K562 (cell line): Measurements from ENCODE around the gene NDUFAF8. TPM values are rescaled to one million over a fixed set of nuclear protein-coding genes. Genes with fewer than 3 reads are reported as not detected.

Experiments
- ELF2 ChIP-seq: fragments of 250-450 bp; sonication (Bioruptor Pico); IDR thresholded peaks from 2 replicates; pipeline ENCODE4 v1.5.0; 2021; ENCODE audit warnings: mild to moderate bottlenecking
- GABPA ChIP-seq: fragments of 200-800 bp; sonication (Bioruptor generic); conservative IDR thresholded peaks from 2 replicates; pipeline ENCODE4 v1.6.1; 2016; ENCODE audit warnings: low read depth, missing genetic modification characterization, missing compliant biosample characterization
- GABPB1 ChIP-seq: sonication (generic); formaldehyde crosslinking; IDR thresholded peaks from 2 replicates; pipeline ENCODE4 v1.8.0; 2022; ENCODE audit warnings: mild to moderate bottlenecking, missing genetic modification reagents
- KDM5B ChIP-seq: fragments of 200-600 bp; sonication (generic); IDR thresholded peaks from 2 replicates; pipeline ENCODE4 v1.6.1; 2012; ENCODE audit warnings: low read depth, mild to moderate bottlenecking, moderate library complexity, low read length, control low read depth, inconsistent platforms; ENCODE audit not compliant: insufficient replicate concordance
- MBD2 ChIP-seq: sonication (generic); IDR thresholded peaks from 2 replicates; pipeline ENCODE4 v1.6.1; 2016; ENCODE audit warnings: low read depth, borderline replicate concordance
- MXI1 ChIP-seq: IDR thresholded peaks from 2 replicates; pipeline ENCODE4 v1.6.1; 2011; ENCODE audit warnings: low read depth, mild to moderate bottlenecking, improper control_type of control experiment, low read length
- NCOA6 ChIP-seq: fragments of 450-650 bp; IDR thresholded peaks from 2 replicates; pipeline ENCODE4 v1.6.1; 2017; ENCODE audit warnings: mild to moderate bottlenecking
- SMAD1 ChIP-seq: fragments of 150-350 bp; IDR thresholded peaks from 2 replicates; pipeline ENCODE4 v1.6.1; 2014; ENCODE audit warnings: low read length, low read depth; ENCODE audit not compliant: partially characterized antibody
- SMAD4 ChIP-seq: fragments of 250-450 bp; sonication (Bioruptor Pico); conservative IDR thresholded peaks from 2 replicates; pipeline ENCODE4 v1.8.0; 2021; ENCODE audit warnings: inconsistent platforms, mild to moderate bottlenecking, moderate library complexity
- ZNF316 ChIP-seq: fragments of 450-650 bp; IDR thresholded peaks from 2 replicates; pipeline ENCODE4 v1.6.1; 2016
- polyA plus RNA-seq, 8 experiments: library from polyadenylated mRNA; depleted of rRNA in 4 of 8; stranded (reverse) in 5 of 8; unstranded in 3 of 8; fragments of >200 nt; fragmentation: Nextera tagmentation in 2 of 8; fragmentation: Illumina TruSeq in 1 of 8; extraction: Ambion mirVana in 2 of 8; extraction: Trizol in 1 of 8; gene quantifications; 2 replicates each; pipeline versions ENCODE4 v1.2.1 to v1.2.3, GENCODE V29; 2011 to 2014; ENCODE audit warnings: inconsistent platforms in 1 of 8, missing spikeins in 1 of 8
- total RNA-seq, 7 experiments: library from RNA; depleted of rRNA in 6 of 7; stranded (reverse); fragments of >200 nt in 6 of 7; fragmentation: Illumina TruSeq in 2 of 7; extraction: Trizol in 2 of 7; gene quantifications; 2 replicates each; pipeline versions ENCODE4 v1.2.1 to v1.2.3, GENCODE V29; 2011 to 2021; ENCODE audit warnings: low replicate concordance in 1 of 7
- TF ChIP-seq, protein P1 (sequence below), 2 experiments: IDR thresholded peaks; 2 replicates each; pipeline ENCODE4 v1.6.1; 2011; ENCODE audit warnings: borderline replicate concordance in 1 of 2, control low read depth in 1 of 2, low read depth in 1 of 2, low read length in 1 of 2, mild to moderate bottlenecking in 1 of 2, mixed read lengths in 1 of 2, moderate library complexity in 1 of 2; ENCODE audit not compliant: insufficient read depth in 1 of 2, insufficient read length in 1 of 2, poor library complexity in 1 of 2, severe bottlenecking in 1 of 2; ENCODE audit errors: extremely low read depth in 1 of 2
- TF ChIP-seq, protein P2 (sequence below): fragments of 250-450 bp; sonication (Bioruptor Pico); IDR thresholded peaks from 2 replicates; pipeline ENCODE4 v1.5.0; 2021
- TF ChIP-seq, protein P3 (sequence below): sonication (generic); IDR thresholded peaks from 2 replicates; pipeline ENCODE4 v1.6.1; 2016
- TF ChIP-seq, protein P4 (sequence below): fragments of 250-450 bp; sonication (Bioruptor Pico); IDR thresholded peaks from 2 replicates; pipeline ENCODE4 v1.8.0; 2022; ENCODE audit warnings: moderate library complexity, mild to moderate bottlenecking, inconsistent platforms
- TF ChIP-seq, protein P5 (sequence below): fragments of 250-450 bp; sonication (Bioruptor Pico); IDR thresholded peaks from 2 replicates; pipeline ENCODE4 v1.8.0; 2021; ENCODE audit warnings: moderate library complexity, mild to moderate bottlenecking, inconsistent platforms
- TF ChIP-seq, protein P6 (sequence below), 2 experiments: fragments of 450-650 bp; IDR thresholded peaks; 2 replicates each; pipeline ENCODE4 v1.6.1; 2018; ENCODE audit warnings: mild to moderate bottlenecking in 2 of 2, low read depth in 1 of 2; ENCODE audit not compliant: partially characterized antibody in 2 of 2
- TF ChIP-seq, protein P7 (sequence below): sonication (generic); formaldehyde crosslinking; IDR thresholded peaks from 2 replicates; pipeline ENCODE4 v1.5.0; 2020; ENCODE audit warnings: missing genetic modification reagents

Gene NDUFAF8
- total and polyA plus RNA-seq, 9 of the 15 experiments (the other 6 are each of a cell fraction or from before 2014, with no cell fraction given) = 13.5 to 144 (median 90.0) TPM

DNA sequence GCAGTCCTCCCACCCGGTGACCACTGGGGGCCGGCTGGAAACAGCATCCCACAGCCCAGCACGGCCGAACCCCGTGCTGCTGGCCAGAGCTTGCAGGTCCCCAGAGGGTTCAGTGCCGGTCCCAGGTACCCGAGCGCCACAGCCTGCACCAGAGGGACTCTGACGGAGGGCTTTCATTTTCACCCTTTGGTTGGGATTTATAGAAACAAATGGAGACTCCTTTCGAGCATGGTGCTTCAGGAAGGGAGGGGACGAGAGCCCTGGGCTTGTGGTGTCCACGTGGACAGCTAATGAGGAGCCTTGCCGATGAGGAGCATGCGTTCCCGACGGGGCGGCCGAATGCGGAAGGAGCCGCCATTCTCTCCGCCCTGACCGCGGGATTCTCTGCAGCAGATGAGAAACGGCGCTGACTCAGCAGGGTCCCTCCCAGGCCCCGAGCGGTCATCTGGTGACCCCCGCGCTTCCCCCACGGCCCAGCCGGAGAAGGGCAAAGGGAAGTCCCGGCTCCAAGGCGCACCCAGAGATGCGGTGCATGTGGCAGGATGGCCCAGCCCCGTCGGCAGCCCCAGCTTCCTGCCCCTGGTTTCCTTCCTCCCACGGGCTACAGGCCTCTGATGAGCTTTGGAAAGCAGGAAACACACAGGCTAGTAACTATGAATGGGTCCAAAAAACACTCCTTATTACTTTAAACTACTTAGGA, 46.2 kb downstream of the NDUFAF8 start (continued):
- TF ChIP-seq SMAD4 (peak; percentile 65), GABPA (tag) (peak; percentile 51), GABPB1 (CRISPR knock-in tag) (0 out of 2 replicates have a peak, but pooled peaks have one; percentile 29), MXI1 (0 out of 2 replicates have a peak, but pooled peaks have one; percentile 13), SMAD1 (peak; percentile 35), NCOA6 (peak; percentile 92), MBD2 (0 out of 2 replicates have a peak, but pooled peaks have one; percentile 32), ZNF316 (peak; percentile 97), ELF2 (peak; percentile 82), KDM5B (peak; percentile 44)
- TF ChIP-seq, protein P1, sequence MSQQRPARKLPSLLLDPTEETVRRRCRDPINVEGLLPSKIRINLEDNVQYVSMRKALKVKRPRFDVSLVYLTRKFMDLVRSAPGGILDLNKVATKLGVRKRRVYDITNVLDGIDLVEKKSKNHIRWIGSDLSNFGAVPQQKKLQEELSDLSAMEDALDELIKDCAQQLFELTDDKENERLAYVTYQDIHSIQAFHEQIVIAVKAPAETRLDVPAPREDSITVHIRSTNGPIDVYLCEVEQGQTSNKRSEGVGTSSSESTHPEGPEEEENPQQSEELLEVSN (IDR thresholded peaks at IDR 0.05; ENCODE audit: borderline replicate concordance in 1 of 2, extremely low read depth in 1 of 2, insufficient read depth in 1 of 2, insufficient read length in 1 of 2, low read depth in 1 of 2, low read length in 1 of 2, poor library complexity in 1 of 2, severe bottlenecking in 1 of 2) = peak; percentile 66 to 69
- TF ChIP-seq, protein P2, sequence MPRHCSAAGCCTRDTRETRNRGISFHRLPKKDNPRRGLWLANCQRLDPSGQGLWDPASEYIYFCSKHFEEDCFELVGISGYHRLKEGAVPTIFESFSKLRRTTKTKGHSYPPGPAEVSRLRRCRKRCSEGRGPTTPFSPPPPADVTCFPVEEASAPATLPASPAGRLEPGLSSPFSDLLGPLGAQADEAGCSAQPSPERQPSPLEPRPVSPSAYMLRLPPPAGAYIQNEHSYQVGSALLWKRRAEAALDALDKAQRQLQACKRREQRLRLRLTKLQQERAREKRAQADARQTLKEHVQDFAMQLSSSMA = no peak
- TF ChIP-seq, protein P3, sequence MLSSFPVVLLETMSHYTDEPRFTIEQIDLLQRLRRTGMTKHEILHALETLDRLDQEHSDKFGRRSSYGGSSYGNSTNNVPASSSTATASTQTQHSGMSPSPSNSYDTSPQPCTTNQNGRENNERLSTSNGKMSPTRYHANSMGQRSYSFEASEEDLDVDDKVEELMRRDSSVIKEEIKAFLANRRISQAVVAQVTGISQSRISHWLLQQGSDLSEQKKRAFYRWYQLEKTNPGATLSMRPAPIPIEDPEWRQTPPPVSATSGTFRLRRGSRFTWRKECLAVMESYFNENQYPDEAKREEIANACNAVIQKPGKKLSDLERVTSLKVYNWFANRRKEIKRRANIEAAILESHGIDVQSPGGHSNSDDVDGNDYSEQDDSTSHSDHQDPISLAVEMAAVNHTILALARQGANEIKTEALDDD = no peak
- TF ChIP-seq, protein P4, sequence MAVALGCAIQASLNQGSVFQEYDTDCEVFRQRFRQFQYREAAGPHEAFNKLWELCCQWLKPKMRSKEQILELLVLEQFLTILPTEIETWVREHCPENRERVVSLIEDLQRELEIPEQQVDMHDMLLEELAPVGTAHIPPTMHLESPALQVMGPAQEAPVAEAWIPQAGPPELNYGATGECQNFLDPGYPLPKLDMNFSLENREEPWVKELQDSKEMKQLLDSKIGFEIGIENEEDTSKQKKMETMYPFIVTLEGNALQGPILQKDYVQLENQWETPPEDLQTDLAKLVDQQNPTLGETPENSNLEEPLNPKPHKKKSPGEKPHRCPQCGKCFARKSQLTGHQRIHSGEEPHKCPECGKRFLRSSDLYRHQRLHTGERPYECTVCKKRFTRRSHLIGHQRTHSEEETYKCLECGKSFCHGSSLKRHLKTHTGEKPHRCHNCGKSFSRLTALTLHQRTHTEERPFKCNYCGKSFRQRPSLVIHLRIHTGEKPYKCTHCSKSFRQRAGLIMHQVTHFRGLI (CRISPR knock-in tag) = no peak; the same call in 1 of the 2 replicates
- TF ChIP-seq, protein P5, sequence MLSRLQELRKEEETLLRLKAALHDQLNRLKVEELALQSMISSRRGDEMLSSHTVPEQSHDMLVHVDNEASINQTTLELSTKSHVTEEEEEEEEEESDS (CRISPR knock-in tag) = no peak
- TF ChIP-seq, protein P6, sequence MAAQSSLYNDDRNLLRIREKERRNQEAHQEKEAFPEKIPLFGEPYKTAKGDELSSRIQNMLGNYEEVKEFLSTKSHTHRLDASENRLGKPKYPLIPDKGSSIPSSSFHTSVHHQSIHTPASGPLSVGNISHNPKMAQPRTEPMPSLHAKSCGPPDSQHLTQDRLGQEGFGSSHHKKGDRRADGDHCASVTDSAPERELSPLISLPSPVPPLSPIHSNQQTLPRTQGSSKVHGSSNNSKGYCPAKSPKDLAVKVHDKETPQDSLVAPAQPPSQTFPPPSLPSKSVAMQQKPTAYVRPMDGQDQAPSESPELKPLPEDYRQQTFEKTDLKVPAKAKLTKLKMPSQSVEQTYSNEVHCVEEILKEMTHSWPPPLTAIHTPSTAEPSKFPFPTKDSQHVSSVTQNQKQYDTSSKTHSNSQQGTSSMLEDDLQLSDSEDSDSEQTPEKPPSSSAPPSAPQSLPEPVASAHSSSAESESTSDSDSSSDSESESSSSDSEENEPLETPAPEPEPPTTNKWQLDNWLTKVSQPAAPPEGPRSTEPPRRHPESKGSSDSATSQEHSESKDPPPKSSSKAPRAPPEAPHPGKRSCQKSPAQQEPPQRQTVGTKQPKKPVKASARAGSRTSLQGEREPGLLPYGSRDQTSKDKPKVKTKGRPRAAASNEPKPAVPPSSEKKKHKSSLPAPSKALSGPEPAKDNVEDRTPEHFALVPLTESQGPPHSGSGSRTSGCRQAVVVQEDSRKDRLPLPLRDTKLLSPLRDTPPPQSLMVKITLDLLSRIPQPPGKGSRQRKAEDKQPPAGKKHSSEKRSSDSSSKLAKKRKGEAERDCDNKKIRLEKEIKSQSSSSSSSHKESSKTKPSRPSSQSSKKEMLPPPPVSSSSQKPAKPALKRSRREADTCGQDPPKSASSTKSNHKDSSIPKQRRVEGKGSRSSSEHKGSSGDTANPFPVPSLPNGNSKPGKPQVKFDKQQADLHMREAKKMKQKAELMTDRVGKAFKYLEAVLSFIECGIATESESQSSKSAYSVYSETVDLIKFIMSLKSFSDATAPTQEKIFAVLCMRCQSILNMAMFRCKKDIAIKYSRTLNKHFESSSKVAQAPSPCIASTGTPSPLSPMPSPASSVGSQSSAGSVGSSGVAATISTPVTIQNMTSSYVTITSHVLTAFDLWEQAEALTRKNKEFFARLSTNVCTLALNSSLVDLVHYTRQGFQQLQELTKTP (IDR thresholded peaks at IDR 0.05; ENCODE audit: low read depth in 1 of 2, partially characterized antibody in 2 of 2) = peak in 1 of 2 experiments; percentile 49
- TF ChIP-seq, protein P7, sequence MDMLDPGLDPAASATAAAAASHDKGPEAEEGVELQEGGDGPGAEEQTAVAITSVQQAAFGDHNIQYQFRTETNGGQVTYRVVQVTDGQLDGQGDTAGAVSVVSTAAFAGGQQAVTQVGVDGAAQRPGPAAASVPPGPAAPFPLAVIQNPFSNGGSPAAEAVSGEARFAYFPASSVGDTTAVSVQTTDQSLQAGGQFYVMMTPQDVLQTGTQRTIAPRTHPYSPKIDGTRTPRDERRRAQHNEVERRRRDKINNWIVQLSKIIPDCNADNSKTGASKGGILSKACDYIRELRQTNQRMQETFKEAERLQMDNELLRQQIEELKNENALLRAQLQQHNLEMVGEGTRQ = no peak; the same call in 1 of the 2 replicates
